ENCODE data around the gene SUSD6. TPM values are rescaled to one million over a fixed set of nuclear protein-coding genes. Genes with fewer than 3 reads are reported as not detected.

SUSD6 gene
- polyA plus RNA-seq, 1 of the 3 experiments (the other 2 are of a cell fraction) = 8.5 TPM

DNA sequence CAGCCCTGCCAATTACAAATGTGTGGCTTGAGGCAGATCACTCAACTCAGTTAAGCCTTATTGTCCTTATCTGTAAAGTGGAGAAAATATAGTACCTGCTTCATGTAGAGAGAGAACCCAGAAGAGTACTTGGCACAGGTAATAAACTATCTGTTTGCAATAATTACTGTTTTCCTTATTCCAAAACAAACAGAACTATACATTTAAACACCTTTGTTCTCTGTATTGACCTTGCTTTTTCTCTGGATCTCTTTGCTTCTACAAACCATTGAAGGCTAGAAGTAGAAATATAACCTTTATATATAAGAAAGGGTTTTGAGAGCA lies 84.8 kb downstream of the SUSD6 start:
- no peaks in the 10 kb centered on the region for H3K27me3 ChIP-seq (ENCODE audit: insufficient read depth)
- peaks cover 9 to 49% of the 10 kb centered on the region in 2 experiments; a peak in 3 of 4 replicates for H3K4me1 ChIP-seq (ENCODE audit: control insufficient read depth in 1 of 2, insufficient read depth in 2 of 2, low read depth in 1 of 2, low read length in 1 of 2)
- H3K4me3 ChIP-seq (ENCODE audit: low read depth in 2 of 2, low read length in 1 of 2) = no peak overlapping the region
- H3F3A ChIP-seq (replicated peaks; ENCODE audit: insufficient read depth) = no peaks in the 10 kb centered on the region
- peak in 1 of 2 experiments; percentile 5; a peak in 1 of 4 replicates for TF ChIP-seq EP300 (IDR thresholded peaks at IDR 0.05; ENCODE audit: borderline replicate concordance in 1 of 2, low read depth in 1 of 2, low read length in 1 of 2)
- peak; percentile 56; the same call in 1 of the 2 replicates for TF ChIP-seq GATA2 (CRISPR knock-in tag; IDR thresholded peaks at IDR 0.05)
- no peak for TF ChIP-seq NRF1 (IDR thresholded peaks at IDR 0.05; ENCODE audit: low read depth, low read length)
- TF ChIP-seq RCOR1 (IDR thresholded peaks at IDR 0.05; ENCODE audit: low read length) = peak; percentile 48; the same call in 1 of the 2 replicates
- TF ChIP-seq TAF1 (IDR thresholded peaks at IDR 0.05; ENCODE audit: borderline replicate concordance, low read depth, low read length) = no peak
- POLR2A ChIA-PET = no interaction called here
- no peak overlapping the region for H3K9ac ChIP-seq
- H4K20me1 ChIP-seq (ENCODE audit: insufficient read depth) = no peaks in the 10 kb centered on the region
- H2AFZ ChIP-seq (ENCODE audit: low read depth) = no peak overlapping the region
- H3K9me2 ChIP-seq = no peaks in the 10 kb centered on the region
- no peaks in the 10 kb centered on the region for H3K79me2 ChIP-seq (ENCODE audit: insufficient read depth)
- peak overlapping the region in 1 of 2 experiments; percentile 97; a peak in 2 of 4 replicates for H3K27ac ChIP-seq (ENCODE audit: low read depth in 2 of 2, low read length in 1 of 2)
- H3K9me3 ChIP-seq = no peaks in the 10 kb centered on the region
- CTCF ChIA-PET = interaction anchor here (0.6 to 1.1 kb wide), 4 partner anchors 10 to 782 kb away, joined by 3 read pairs; no protein-coding TSS in a partner anchor
- DNase-seq = no peak
- no peaks in the 10 kb centered on the region for H3K36me3 ChIP-seq (replicated peaks in 1 of 2; ENCODE audit: control insufficient read depth in 1 of 2, insufficient read depth in 2 of 2, low read length in 1 of 2)
- no peak overlapping the region for H3K4me2 ChIP-seq

DNA sequence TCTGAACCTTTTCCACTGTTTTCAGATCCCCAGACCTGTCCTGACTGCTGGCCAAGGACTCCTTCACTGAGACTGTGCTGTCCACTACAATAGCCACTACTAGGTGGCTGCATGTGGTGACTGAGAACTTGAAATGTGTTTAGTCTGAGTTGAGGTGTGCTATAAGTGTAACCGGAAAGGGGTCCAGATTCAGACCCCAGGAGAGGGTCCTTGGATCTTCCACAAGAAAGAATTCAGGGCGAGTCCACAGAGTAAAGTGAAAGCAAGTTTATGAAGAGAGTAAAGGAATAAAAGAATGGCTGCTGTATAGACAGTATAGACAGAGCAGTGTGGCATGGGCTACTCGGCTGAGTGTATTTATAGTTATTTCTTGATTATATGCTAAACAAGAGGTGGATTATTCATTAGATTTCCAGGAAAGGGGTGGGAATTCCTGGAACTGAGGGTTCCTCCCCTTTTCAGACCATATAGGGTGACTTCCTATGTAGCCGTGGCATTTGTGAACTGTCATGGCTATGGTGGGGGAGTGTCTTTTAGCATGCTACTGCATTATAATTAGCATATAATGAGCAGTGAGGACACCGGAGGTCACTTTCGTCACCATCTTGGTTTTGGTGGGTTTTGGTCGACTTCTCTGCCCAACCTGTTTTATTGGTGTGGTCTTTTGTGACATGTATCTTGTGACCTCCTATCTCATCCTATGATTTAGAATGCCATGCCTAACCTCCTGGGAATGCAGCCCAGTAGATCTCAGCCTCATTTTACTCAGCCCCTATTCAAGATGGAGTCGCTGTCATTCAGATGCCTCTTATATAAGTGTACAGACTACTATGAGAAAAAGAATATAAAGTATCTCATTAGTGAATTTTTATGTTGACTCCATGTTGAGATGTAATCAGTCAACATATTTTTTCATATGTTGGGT lies 85.5 kb downstream of the SUSD6 start:
- no peak overlapping the region for H3K4me3 ChIP-seq (ENCODE audit: low read depth in 2 of 2, low read length in 1 of 2)
- H3K79me2 ChIP-seq (ENCODE audit: insufficient read depth) = no peaks in the 10 kb centered on the region
- no peaks in the 10 kb centered on the region for H3K27me3 ChIP-seq (ENCODE audit: insufficient read depth)
- no peak overlapping the region for H3K9ac ChIP-seq
- H4K20me1 ChIP-seq (ENCODE audit: insufficient read depth) = no peaks in the 10 kb centered on the region
- no peak overlapping the region for H2AFZ ChIP-seq (ENCODE audit: low read depth)
- H3F3A ChIP-seq (replicated peaks; ENCODE audit: insufficient read depth) = no peaks in the 10 kb centered on the region
- H3K9me2 ChIP-seq = no peaks in the 10 kb centered on the region
- DNase-seq = no peak
- WGBS (ENCODE audit: low lambda C conversion rate) = 95% methylated on average over 8 of the region's 8 CpGs
- peaks cover 9 to 56% of the 10 kb centered on the region in 2 experiments; a peak in 3 of 4 replicates for H3K4me1 ChIP-seq (ENCODE audit: control insufficient read depth in 1 of 2, insufficient read depth in 2 of 2, low read depth in 1 of 2, low read length in 1 of 2)
- H3K9me3 ChIP-seq = no peaks in the 10 kb centered on the region
- CTCF ChIA-PET = interaction anchor here (0.6 to 1.4 kb wide), 4 partner anchors 30 to 783 kb away, joined by 3 to 4 read pairs (median 3); no protein-coding TSS in a partner anchor
- peak overlapping the region in 1 of 2 experiments; percentile 97; a peak in 2 of 4 replicates for H3K27ac ChIP-seq (ENCODE audit: low read depth in 2 of 2, low read length in 1 of 2)
- no peaks in the 10 kb centered on the region for H3K36me3 ChIP-seq (replicated peaks in 1 of 2; ENCODE audit: control insufficient read depth in 1 of 2, insufficient read depth in 2 of 2, low read length in 1 of 2)
- TF ChIP-seq CHD2 (IDR thresholded peaks at IDR 0.05; ENCODE audit: low read length, partially characterized antibody) (no peak), RXRA (IDR thresholded peaks at IDR 0.05; ENCODE audit: borderline replicate concordance, low read depth) (no peak), RFX5 (IDR thresholded peaks at IDR 0.05; ENCODE audit: low read length) (no peak), SMC3 (IDR thresholded peaks at IDR 0.05; ENCODE audit: low read depth, low read length) (no peak)
- TF ChIP-seq, protein P1, sequence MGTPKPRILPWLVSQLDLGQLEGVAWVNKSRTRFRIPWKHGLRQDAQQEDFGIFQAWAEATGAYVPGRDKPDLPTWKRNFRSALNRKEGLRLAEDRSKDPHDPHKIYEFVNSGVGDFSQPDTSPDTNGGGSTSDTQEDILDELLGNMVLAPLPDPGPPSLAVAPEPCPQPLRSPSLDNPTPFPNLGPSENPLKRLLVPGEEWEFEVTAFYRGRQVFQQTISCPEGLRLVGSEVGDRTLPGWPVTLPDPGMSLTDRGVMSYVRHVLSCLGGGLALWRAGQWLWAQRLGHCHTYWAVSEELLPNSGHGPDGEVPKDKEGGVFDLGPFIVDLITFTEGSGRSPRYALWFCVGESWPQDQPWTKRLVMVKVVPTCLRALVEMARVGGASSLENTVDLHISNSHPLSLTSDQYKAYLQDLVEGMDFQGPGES (IDR thresholded peaks at IDR 0.05; ENCODE audit: low read depth, low read length) = no peak
- TF ChIP-seq, protein P2, sequence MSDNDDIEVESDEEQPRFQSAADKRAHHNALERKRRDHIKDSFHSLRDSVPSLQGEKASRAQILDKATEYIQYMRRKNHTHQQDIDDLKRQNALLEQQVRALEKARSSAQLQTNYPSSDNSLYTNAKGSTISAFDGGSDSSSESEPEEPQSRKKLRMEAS (IDR thresholded peaks at IDR 0.05; ENCODE audit: low read depth) = no peak
- H3K4me2 ChIP-seq = no peak overlapping the region
- POLR2A ChIA-PET = no interaction called here
